ENCODE data around the gene SUFU.

DNA sequence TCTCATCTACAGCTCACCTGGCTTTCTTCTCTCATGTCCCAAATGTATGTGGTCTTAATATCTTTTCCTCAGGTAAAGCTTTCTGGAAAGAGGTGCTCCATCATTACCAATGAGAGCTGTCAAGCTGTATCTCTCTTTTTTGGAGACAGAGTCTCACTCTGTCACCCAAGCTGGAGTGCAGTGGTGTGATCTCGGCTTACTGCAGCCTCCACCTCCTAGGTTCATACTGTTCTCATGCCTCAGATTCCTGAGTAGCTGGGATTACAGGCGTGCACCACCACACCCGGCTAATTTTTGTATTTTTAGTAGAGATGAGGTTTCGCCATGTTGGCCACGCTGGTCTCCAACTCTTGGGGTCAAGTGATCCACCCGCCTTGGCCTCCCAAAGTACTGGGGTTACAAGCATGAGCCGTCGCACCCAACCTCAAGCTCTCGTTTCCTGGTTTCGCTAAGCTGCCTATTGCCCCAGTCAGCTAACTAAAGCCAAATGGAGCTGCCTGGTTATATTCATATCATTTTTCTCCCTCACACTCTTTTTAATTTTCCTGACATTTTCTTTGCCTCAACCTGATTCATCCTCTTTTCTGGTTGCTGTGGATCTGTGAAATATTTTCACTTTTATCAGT is 60.5 kb downstream of the SUFU start:
- TF ChIP-seq L3MBTL2 (conservative IDR thresholded peaks at IDR 0.05) (no peak), FOXM1 (IDR thresholded peaks at IDR 0.05; ENCODE audit: borderline replicate concordance) (no peak), FOXK2 (IDR thresholded peaks at IDR 0.05) (no peak)
